Hematopoietic multipotent progenitor cell treated with erythropoietin and hydrocortisone succinate and interleukin-3 and kit ligand, for 8 days (in vitro differentiated cells): ENCODE results near the gene COL21A1.
"Not testable (repeated sequence)": the region's sequence is repeated elsewhere in the genome, so short reads cannot be mapped to it uniquely, and the experiment has no call there.

Source experiments
- DNase-seq: peaks from one replicate; pipeline ENCODE4 v3.0.0-alpha.2; 2015

Gene COL21A1

DNA sequence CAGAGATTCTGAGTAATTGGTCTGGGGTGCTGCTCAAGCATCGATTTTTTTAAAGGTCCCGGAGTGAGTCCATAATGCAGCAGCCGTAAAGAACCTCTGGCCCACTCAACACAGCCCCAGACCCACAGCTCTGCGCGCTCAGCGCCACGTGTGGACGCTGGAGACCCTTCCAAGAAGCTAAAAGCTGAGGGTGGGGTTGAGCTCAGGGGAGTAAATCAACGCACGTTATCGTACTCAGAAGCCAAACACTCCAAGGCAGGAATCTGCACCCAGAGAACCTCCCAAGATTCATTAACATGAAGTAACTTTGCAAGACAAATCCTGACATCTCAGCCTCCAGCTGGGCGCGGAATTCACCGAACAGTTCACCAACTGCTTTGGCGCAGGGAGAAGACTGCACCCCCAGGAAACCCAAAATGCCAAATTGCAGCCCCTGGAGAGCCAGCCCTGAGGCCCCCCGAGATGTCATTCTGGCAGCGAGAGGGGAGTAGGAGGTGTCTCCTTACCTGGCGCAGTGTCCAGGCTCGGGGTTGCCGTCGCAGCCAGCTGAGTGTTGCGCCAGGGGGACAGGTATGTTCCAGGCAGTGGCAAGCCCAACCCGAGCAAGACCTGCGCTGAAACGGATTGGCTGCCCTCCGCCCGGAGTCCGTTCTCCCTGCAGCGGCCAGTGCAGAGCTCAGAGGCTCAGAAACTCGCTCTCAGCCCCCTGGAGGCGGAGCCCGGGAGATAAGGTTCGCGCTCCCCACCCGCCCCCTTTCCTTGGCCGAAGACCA lies at the start of gene COL21A1:
COL21A1 (minus strand) TSS at position 700 of the 773 bp plus-strand sequence. CDS start 64,962 bp downstream, outside the sequence.
- DNase-seq: no peak

DNA sequence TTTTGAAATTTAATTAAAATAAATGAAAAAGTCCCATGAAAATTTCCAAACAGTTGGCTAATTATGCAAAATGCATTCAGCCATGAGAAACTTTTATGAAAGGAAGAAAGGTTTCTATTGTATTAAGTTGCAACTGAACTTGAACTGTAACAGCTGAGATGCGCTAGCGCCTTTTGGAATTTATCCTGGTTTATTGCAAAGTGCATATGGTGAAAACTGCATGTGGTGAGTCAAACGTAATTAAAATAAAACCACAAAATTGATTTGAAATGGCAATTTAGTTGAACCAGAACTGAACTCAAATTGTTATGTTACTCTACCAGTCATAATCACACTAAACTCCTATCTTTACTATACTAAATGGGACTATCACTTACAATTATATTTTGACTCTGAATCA lies 46.4 kb upstream of the COL21A1 start:
- no peak for DNase-seq

DNA sequence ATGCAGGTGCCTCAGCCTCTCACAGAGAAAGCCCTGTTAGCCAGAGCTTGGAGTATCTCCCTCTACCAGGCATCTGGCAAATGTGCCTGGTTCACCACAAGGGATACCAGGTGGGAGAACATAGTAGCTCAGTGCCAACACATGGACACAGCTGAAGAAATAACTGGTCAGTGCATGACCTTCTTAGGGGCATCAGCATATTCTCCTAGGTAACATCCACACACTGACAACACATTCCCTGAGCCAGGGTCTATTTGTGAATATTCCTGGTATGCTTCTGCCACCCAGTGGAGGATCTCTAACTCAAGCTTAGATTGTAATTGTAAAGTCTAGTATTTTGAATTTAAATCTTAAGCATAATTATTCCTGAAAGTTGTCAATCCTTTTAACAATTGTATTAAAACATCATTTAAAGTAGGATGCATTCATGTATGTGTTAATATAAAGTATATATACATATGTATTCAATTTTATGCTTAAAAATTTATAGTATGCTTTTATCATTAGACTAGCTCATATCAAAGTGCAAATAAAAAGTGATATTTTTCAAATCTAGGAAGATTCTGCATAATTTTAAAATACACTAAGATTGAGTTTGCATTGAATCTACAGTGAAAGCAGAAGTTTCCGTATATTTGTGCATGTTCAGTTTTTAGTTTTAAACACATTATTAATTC lies 45.3 kb upstream of the COL21A1 start:
- peak; percentile 42 for DNase-seq

DNA sequence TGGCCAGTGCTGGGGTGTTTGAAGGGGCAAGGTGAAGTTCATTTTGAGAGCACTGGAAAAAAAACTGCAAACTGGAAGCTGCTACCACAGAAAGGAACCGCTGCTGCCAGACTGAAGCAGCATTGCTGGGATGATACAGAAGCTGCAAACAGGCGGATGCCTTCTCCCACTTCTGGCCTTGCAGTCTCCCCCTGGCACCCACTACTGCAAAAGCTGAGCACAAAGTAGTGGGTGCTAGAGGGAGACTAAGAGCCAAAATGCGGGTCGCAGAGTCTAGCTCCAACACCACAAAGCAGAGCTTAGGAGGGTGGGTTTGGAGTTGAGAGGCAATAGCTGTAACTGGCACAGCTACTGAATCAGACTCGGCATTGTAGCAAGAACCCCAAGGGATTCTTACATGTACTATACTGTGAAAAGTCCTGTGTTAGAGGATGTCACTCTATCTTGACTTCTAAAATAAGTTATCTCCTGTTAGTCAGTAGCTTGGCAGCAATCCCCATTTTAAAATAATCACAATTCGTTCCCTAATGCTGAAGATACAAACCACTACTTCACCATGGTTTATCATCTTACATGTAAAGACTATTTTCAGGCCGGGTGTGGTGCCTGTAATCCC lies 44.0 kb upstream of the COL21A1 start:
- DNase-seq: no peak

- peak; percentile 13 for DNase-seq
Observed at GRCh38 chr6:56289721-56290120, 42.3 kb upstream of the COL21A1 start.

- DNase-seq: no peak
Observed at GRCh38 chr6:56288347-56288746, 41.0 kb upstream of the COL21A1 start.

GRCh38 chr6:56282391-56282790 lies 35.0 kb upstream of the COL21A1 start:
- DNase-seq: no peak

DNA sequence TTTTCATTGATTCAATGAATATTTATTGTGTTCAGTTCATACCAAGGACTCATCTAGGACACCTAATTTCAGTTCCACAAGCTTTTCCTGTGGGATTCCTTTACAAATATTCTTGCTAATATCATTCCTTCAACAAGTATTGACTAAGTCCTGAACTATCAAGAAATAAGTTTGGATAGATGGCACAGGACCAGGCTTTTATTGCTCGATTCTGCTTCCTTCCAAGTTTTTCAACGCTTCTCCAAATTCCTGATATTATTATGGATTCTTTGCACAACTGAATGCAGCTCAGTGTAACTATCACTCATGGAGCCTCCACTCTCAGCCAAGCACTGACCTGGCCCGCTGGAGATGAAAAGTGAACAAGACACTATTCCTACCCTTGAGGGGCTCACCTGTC lies 32.7 kb upstream of the COL21A1 start:
- no peak for DNase-seq

DNA sequence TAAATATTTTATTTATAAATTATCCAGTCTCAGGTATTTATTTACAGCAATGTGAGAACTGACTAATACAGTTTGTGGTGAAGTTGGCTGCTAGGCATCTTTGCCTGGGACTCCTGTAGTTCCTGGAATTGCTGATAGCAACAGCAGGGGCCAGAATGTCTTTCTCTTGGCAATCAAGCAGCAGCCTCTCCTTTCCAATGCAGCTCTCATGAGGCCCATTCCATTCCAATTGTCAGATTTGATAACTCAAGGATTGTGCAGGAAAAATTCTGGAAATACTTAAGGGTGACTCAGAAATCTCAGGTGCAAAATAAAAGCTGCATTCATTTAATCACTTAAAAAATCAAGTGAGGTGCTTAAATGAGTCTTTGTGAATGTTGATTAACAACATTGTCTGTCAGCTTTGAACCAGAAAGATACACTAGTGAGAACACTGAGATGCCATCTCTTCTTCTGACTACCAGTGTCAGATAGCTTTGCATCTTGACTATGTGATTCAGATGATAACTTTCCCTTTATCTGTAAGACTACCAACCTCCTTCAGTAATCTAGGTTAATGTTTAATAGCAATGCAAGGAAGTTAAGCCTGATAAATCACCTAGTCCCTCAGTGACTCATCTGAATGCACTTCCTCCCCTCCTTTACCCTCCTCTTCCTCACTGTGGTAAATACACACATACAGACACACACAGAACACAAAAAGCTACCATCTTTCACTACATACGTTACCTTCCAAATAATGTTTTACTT lies 32.1 kb upstream of the COL21A1 start:
- DNase-seq: no peak

DNA sequence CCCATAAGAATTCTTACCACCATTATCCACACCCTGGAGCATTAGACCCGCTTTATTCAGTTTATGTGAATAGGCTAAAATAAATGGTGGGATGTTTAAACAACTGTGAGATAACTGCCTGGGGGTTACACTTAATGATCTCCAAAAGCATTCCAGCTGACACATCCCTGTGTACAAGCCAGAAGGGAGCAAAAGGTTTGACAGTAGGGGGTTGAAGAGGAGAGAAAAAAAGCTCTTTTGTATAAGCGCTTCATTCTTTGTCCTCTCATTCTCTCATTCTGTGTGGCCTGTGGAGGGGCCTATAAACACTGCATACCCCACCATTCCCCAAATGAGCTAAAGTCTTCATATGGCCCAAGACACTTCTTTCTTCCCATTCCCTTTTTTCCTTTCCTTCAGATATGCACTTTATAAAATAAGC lies 30.8 kb upstream of the COL21A1 start:
- no peak for DNase-seq

DNA sequence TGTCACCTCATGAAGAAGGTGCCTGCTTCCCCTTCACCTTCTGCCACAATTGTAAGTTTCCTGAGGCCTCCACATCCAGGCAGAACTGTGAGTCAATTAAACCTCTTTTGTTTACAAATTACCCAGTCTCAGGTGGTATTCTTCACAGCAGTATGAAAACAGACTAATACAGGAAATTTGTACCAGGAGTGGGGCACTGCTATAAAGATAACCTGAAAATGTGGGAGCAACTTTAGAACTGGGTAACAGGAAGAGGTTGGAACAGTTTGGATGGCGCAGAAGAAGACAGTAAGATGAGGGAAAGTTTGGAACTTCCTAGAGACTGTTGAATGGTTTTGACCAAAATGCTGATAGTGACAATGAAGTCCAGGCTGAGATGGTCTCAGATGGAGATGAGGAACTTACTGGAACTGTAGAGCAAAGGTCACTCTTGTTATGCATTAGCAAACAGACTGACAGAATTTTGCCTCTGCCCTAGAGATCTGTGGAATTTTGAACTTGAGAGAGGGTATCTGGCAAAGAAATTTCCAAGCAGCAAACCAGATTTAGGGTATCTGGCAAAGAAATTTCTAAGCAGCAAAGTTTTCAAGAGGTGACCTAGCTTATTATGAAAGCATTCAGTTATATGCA lies 23.5 kb upstream of the COL21A1 start:
- no peak for DNase-seq

DNA sequence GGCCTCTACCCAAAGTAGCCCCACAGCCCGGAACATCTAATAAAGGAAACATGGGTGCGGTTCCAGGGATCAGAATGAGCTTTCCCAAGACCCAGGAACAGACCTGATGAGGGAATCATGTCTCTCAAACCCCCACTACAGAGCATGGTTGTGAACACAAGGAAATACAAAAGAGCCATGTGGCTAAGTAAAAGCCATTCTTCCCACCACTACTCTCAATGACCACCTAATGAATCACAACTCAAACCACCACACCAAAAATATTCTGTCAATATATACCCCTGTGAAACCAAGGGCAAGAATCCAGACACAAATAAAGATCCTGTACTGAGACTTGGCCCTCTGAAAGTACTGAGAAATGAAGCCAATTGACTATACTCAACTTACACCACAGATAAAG lies 20.9 kb upstream of the COL21A1 start:
- DNase-seq: no peak

- DNase-seq: no peak
Observed at GRCh38 chr6:56266011-56266410, 18.6 kb upstream of the COL21A1 start.

- no peak for DNase-seq
Observed at GRCh38 chr6:56263596-56264315, 16.4 kb upstream of the COL21A1 start.

- not testable (repeated sequence) for DNase-seq
Observed at GRCh38 chr6:56260593-56260992, 13.2 kb upstream of the COL21A1 start.

GRCh38 chr6:56259234-56260077 lies 12.1 kb upstream of the COL21A1 start:
- no peak for DNase-seq

GRCh38 chr6:56255349-56255748 lies 8.0 kb upstream of the COL21A1 start:
- no peak for DNase-seq

- no peak for DNase-seq
Observed at GRCh38 chr6:56250266-56250665, 2.9 kb upstream of the COL21A1 start.

DNA sequence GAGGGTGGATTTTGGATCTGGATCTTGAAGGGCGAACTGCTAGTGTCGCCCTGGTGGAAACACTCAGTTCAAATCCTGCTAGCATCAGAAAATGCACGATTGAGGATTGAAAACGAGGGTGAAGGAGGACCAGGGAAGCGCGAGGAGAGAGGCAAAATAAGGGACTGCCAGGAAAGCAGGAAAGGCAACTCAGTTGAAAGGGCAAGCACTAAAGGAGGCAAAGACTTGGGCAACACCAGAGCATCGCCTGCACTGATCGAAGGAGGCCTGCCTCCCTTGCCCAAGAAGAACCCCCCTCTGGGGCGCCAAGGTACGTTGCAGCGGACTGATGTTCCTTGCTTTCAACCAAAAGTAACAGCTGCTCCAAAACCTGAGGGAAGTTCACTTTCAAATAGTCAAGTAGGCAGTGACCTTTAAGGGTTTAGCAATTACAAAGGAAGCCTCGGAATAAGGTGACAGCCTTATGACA lies 308 bp upstream of the COL21A1 start:
- DNase-seq: no peak

GRCh38 chr6:56246541-56246880 lies 869 bp downstream of the COL21A1 start:
- no peak for DNase-seq

GRCh38 chr6:56245903-56246351 lies 1.5 kb downstream of the COL21A1 start:
- no peak for DNase-seq
